HepG2 (cell line): ENCODE measurements around the gene UBR1. TPM values are rescaled to one million over a fixed set of nuclear protein-coding genes. Genes with fewer than 3 reads are reported as not detected.

Source experiments
- ATAC-seq: fragments of 200-7000 bp; cut with Tn5 transposase; 3 replicates; pipeline ENCODE4 v1.9.1; 2020; ENCODE audit warnings: mild to moderate bottlenecking, moderate library complexity
- BruUV-seq: library from RNA; stranded (reverse); fragments of 400-500 nt; replicated peaks from 2 replicates; lab custom pipeline; 2021; lab: Mats Ljungman, UMichigan
- CTCF ChIA-PET: fragments of 300-600 bp; formaldehyde crosslinking; extraction: SDS; loops from one replicate; lab custom pipeline; 2021; ENCODE audit warnings: low total read pairs, inconsistent platforms, low intra/inter-chr PET ratio; lab: Yijun Ruan, JAX
- POLR2A ChIA-PET: fragments of 350-600 bp; sonication (Branson Sonifier 250); formaldehyde crosslinking; loops from one replicate; lab custom pipeline; 2020; ENCODE audit warnings: antibody characterized with exemption, inconsistent platforms; lab: Yijun Ruan, JAX
- DNase-seq: peaks from one replicate; pipeline ENCODE4 v3.0.0-alpha.2; 2015; ENCODE audit warnings: low spot score
- FAIRE-seq: peaks from 3 replicates; lab custom pipeline; 2011; peaks lifted over from hg19 to GRCh38; lab: Jason Lieb, UNC
- H2AFZ ChIP-seq: one replicate; pipeline ENCODE4 v1.6.1; 2011; ENCODE audit warnings: low read length, inconsistent platforms
- H3K27ac ChIP-seq: fragments of 300-600 bp; 3 replicates; pipeline ENCODE4 v1.8.0; 2011; ENCODE audit warnings: mixed run types, mild to moderate bottlenecking, mixed read lengths, low read length, inconsistent platforms; ENCODE audit not compliant: insufficient read depth; ENCODE audit errors: extremely low read length
- H3K27me3 ChIP-seq, 2 experiments: fragments of 200-600 bp in 1 of 2; 2 replicates in 1 of 2; 3 replicates in 1 of 2; pipeline versions ENCODE4 v1.6.0 to v1.8.0; 2011; ENCODE audit warnings: low read length in 2 of 2, mild to moderate bottlenecking in 2 of 2, moderate library complexity in 2 of 2, inconsistent platforms in 1 of 2; ENCODE audit not compliant: insufficient read depth in 2 of 2, control insufficient read depth in 1 of 2
- H3K36me3 ChIP-seq, 2 experiments: fragments of 200-600 bp in 1 of 2; replicated peaks in 1 of 2; 2 replicates in 1 of 2; 3 replicates in 1 of 2; pipeline versions ENCODE4 v1.5.1 to v1.8.0; 2011; ENCODE audit warnings: low read length in 2 of 2, inconsistent platforms in 1 of 2; ENCODE audit not compliant: insufficient read depth in 2 of 2, control insufficient read depth in 1 of 2
- H3K4me1 ChIP-seq: 2 replicates; pipeline ENCODE4 v1.5.1; 2012; ENCODE audit warnings: low read length, inconsistent platforms; ENCODE audit not compliant: insufficient read depth
- H3K4me2 ChIP-seq: 2 replicates; pipeline ENCODE4 v1.6.0; 2011; ENCODE audit warnings: low read depth, low read length, inconsistent platforms
- H3K4me3 ChIP-seq, 3 experiments: fragments of 200-600 bp in 1 of 3; sonication (generic), shearing (Covaris generic) in 1 of 3; replicated peaks in 1 of 3; 2 replicates each; pipeline ENCODE4 v1.5.1; 2011 to 2016; ENCODE audit warnings: low read length in 3 of 3, inconsistent platforms in 2 of 3, low read depth in 2 of 3, mild to moderate bottlenecking in 2 of 3, control low read depth in 1 of 3, mixed read lengths in 1 of 3; ENCODE audit not compliant: insufficient read depth in 1 of 3
- H3K79me2 ChIP-seq: one replicate; pipeline ENCODE4 v1.6.1; 2011; ENCODE audit warnings: low read length, inconsistent platforms; ENCODE audit not compliant: insufficient read depth
- H3K9ac ChIP-seq: 2 replicates; pipeline ENCODE4 v1.6.0; 2011; ENCODE audit warnings: mild to moderate bottlenecking, low read depth, low read length, inconsistent platforms; ENCODE audit not compliant: insufficient read depth
- H3K9me3 ChIP-seq: 2 replicates; pipeline ENCODE4 v1.5.1; 2012; ENCODE audit warnings: mild to moderate bottlenecking, low read length
- H4K20me1 ChIP-seq: 2 replicates; pipeline ENCODE4 v1.6.0; 2011; ENCODE audit warnings: inconsistent platforms, mild to moderate bottlenecking, low read length, moderate library complexity; ENCODE audit not compliant: insufficient read depth
- AFF4 ChIP-seq: sonication (generic); formaldehyde crosslinking; IDR thresholded peaks from 2 replicates; pipeline ENCODE4 v1.4.0; 2020; ENCODE audit warnings: missing genetic modification reagents
- ARNT2 ChIP-seq: sonication (generic); formaldehyde crosslinking; IDR thresholded peaks from 2 replicates; pipeline ENCODE4 v1.8.0; 2022; ENCODE audit warnings: mild to moderate bottlenecking, low read depth, missing genetic modification reagents, moderate library complexity
- ATF2 ChIP-seq: sonication (generic); formaldehyde crosslinking; IDR thresholded peaks from 2 replicates; pipeline ENCODE4 v1.4.0; 2020; ENCODE audit warnings: missing genetic modification reagents
- CERS6 ChIP-seq: sonication (generic); formaldehyde crosslinking; IDR thresholded peaks from 2 replicates; pipeline ENCODE4 v1.5.0; 2020; ENCODE audit warnings: missing genetic modification reagents
- FOSL2 ChIP-seq: sonication (generic); formaldehyde crosslinking; IDR thresholded peaks from 2 replicates; pipeline ENCODE4 v1.4.0; 2020; ENCODE audit warnings: missing genetic modification reagents
- FUBP1 ChIP-seq: sonication (generic); formaldehyde crosslinking; IDR thresholded peaks from 2 replicates; pipeline ENCODE4 v1.5.1; 2020; ENCODE audit warnings: missing genetic modification reagents, mild to moderate bottlenecking, borderline replicate concordance
- HOXA3 ChIP-seq: sonication (generic); formaldehyde crosslinking; IDR thresholded peaks from 2 replicates; pipeline ENCODE4 v1.5.0; 2020; ENCODE audit warnings: missing genetic modification reagents
- MED1 ChIP-seq: sonication (generic); formaldehyde crosslinking; IDR thresholded peaks from 2 replicates; pipeline ENCODE4 v1.4.0; 2020; ENCODE audit warnings: missing genetic modification reagents
- ZC3H4 ChIP-seq: sonication (generic); formaldehyde crosslinking; IDR thresholded peaks from 2 replicates; pipeline ENCODE4 v1.4.0; 2020; ENCODE audit warnings: missing genetic modification reagents, borderline replicate concordance
- ZFX ChIP-seq: sonication (generic); formaldehyde crosslinking; IDR thresholded peaks from 2 replicates; pipeline ENCODE4 v1.4.0; 2020; ENCODE audit warnings: mild to moderate bottlenecking, low read depth, missing genetic modification reagents, moderate library complexity
- ZNF12 ChIP-seq: sonication (generic); formaldehyde crosslinking; IDR thresholded peaks from 2 replicates; pipeline ENCODE4 v1.5.0; 2020; ENCODE audit warnings: missing genetic modification reagents
- ZNF121 ChIP-seq: sonication (generic); formaldehyde crosslinking; IDR thresholded peaks from 2 replicates; pipeline ENCODE4 v1.5.0; 2020; ENCODE audit warnings: mild to moderate bottlenecking, missing genetic modification reagents
- ZNF276 ChIP-seq: sonication (generic); formaldehyde crosslinking; IDR thresholded peaks from 2 replicates; pipeline ENCODE4 v1.4.0; 2020; ENCODE audit warnings: mild to moderate bottlenecking, low read depth, missing genetic modification reagents
- ZNF446 ChIP-seq: sonication (generic); formaldehyde crosslinking; IDR thresholded peaks from 2 replicates; pipeline ENCODE4 v1.5.0; 2020; ENCODE audit warnings: mild to moderate bottlenecking, missing genetic modification reagents
- ZNF674 ChIP-seq: sonication (generic); formaldehyde crosslinking; IDR thresholded peaks from 2 replicates; pipeline ENCODE4 v1.5.0; 2020; ENCODE audit warnings: low read depth, mild to moderate bottlenecking, missing genetic modification reagents
- WGBS: methylation state at CpG from one replicate; pipeline ENCODE4 v1.1.6; 2017; ENCODE audit warnings: low lambda C conversion rate; 5-methylcytosine and 5-hydroxymethylcytosine counted together
- in situ Hi-C: cut with HindIII; loops from 2 replicates; pipeline ENCODE4 v1.10.0; 2017; ENCODE audit warnings: low pct_unique_long_range_greater_than_20kb; ENCODE audit not compliant: extremely low pct_ligation_motif_present
- intact Hi-C: fragments of 100-400 bp; cut with micrococcal nuclease; formaldehyde crosslinking; loops from one replicate; pipeline ENCODE4 v1.10.0; 2022; ENCODE audit not compliant: unreplicated experiment
- polyA plus RNA-seq, 8 experiments: library from polyadenylated mRNA; depleted of rRNA in 3 of 8; stranded (reverse) in 7 of 8; unstranded in 1 of 8; fragments of >200 nt; fragmentation: Illumina TruSeq in 4 of 8; extraction: Trizol in 4 of 8; gene quantifications; 2 replicates each; pipeline versions ENCODE4 v1.2.1 to v1.2.3, GENCODE V29; 2011 to 2016; ENCODE audit warnings: low read depth in 4 of 8, missing spikeins in 1 of 8, mixed read lengths in 1 of 8; ENCODE audit not compliant: insufficient read depth in 1 of 8
- total RNA-seq, 5 experiments: library from RNA; depleted of rRNA; stranded (reverse); fragments of >200 nt; fragmentation: Illumina TruSeq; extraction: Trizol; gene quantifications; 2 replicates each; pipeline ENCODE4 v1.2.3, GENCODE V29; 2016; ENCODE audit warnings: low read depth in 1 of 5

UBR1 gene
- total and polyA plus RNA-seq, 2 of the 13 experiments (the other 11 are each of a cell fraction or from before 2014, with no cell fraction given) = 6.4 to 18.0 TPM

- Histone ChIP-seq H3K27ac (no peak overlapping the region), H3K4me1 (no peaks in the 10 kb centered on the region), H3K9me3 (no peaks in the 10 kb centered on the region), H3K36me3 (peaks cover 6 to 16% of the 10 kb centered on the region in 2 experiments; a peak in 3 of 5 replicates), H2AFZ (no peak overlapping the region), H3K79me2 (no peaks in the 10 kb centered on the region), H3K4me2 (no peak overlapping the region), H3K27me3 (no peaks in the 10 kb centered on the region), H3K4me3 (no peak overlapping the region), H3K9ac (no peak overlapping the region), H4K20me1 (no peaks in the 10 kb centered on the region)
- in situ Hi-C loops = no loop called here
- CTCF ChIA-PET = no interaction called here
- ATAC-seq = no peak
- POLR2A ChIA-PET = no interaction called here
- no TSS peak for BruUV-seq
- 94% methylated on average over 5 of the region's 5 CpGs for WGBS
- intact Hi-C loops = no loop called here
- FAIRE-seq = no peak
- DNase-seq = no peak
- no peak for TF ChIP-seq ZFX (CRISPR knock-in tag)
- TF ChIP-seq FUBP1 (CRISPR knock-in tag) = no peak
- no peak for TF ChIP-seq AFF4
- no peak for TF ChIP-seq FOSL2 (CRISPR knock-in tag)
- no peak for TF ChIP-seq ATF2 (CRISPR knock-in tag)
- TF ChIP-seq ZNF674 = no peak
- no peak for TF ChIP-seq MED1
- TF ChIP-seq ZNF276 (CRISPR knock-in tag) = no peak
- TF ChIP-seq ARNT2 (CRISPR knock-in tag) = no peak
- no peak for TF ChIP-seq ZNF12 (CRISPR knock-in tag)
- no peak for TF ChIP-seq ZNF446 (CRISPR knock-in tag)
- TF ChIP-seq HOXA3 (CRISPR knock-in tag) = no peak
- TF ChIP-seq ZNF121 (CRISPR knock-in tag) = no peak
- TF ChIP-seq ZC3H4 = no peak
- TF ChIP-seq CERS6 = no peak
Observed at GRCh38 chr15:42964476-42964875, 141.4 kb downstream of the UBR1 start.
